Measurements from ENCODE around the gene DPEP2. TPM values are rescaled to one million over a fixed set of nuclear protein-coding genes. Genes with fewer than 3 reads are reported as not detected.

The DPEP2 gene
- total and polyA plus RNA-seq, 2 of the 4 experiments (the other 2 are of a cell fraction): not detected

DNA sequence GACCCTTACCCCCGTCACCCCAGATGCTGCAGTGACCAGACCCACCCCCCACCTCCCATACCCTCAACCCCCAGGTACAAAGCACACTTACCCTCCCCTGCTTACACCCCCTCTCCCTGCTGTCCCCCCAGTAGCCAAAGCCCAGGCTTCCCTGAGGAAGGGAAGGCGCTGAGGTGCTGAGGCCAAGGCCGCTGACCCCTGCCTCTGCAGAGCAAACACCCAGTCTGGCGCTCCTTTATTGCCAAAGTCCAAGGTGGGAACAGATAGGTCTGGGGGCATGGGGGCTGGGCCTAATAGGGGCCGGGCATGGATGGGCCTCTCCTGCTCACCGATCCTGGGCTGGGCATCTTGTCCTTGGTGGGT, 56.0 kb downstream of the DPEP2 start:
- H3K14ac ChIP-seq (replicated peaks; ENCODE audit: low read depth, low read length): no peak overlapping the region
- no peaks in the 10 kb centered on the region for H3K27me3 ChIP-seq (ENCODE audit: control insufficient read depth, insufficient read depth, low read length)
- no peak overlapping the region for H4K8ac ChIP-seq (ENCODE audit: low read depth in 2 of 2, low read length in 2 of 2)
- no peak overlapping the region for H4K5ac ChIP-seq (ENCODE audit: low read depth, low read length)
- DNase-seq (no peak), ATAC-seq (ENCODE audit: low read depth) (no peak)
- in situ Hi-C loops (cut with MboI; ENCODE audit: low sequenced_read_pairs): loop anchor here (25.0 kb wide), 1 partner anchor 406 kb away; the partner anchor contains the start of gene RIPOR1
- no peaks in the 10 kb centered on the region for H3K9me3 ChIP-seq (ENCODE audit: control insufficient read depth, insufficient read depth, low read length)
- H3K4me1 ChIP-seq (ENCODE audit: control insufficient read depth, insufficient read depth, low read length): no peaks in the 10 kb centered on the region
- no peak overlapping the region for H2BK120ac ChIP-seq (ENCODE audit: low read depth, low read length)
- CTCF ChIA-PET: no interaction called here
- H3K4ac ChIP-seq (ENCODE audit: low read depth, low read length): no peak overlapping the region
- no peak overlapping the region for H2AK5ac ChIP-seq (ENCODE audit: low read depth, low read length)
- peaks cover 85% of the 10 kb centered on the region for H3K36me3 ChIP-seq (ENCODE audit: control insufficient read depth, insufficient read depth, low read length)
- dilution Hi-C loops (cut with HindIII; ENCODE audit: low sequenced_read_pairs, unreplicated experiment): no loop called here
- no TSS peak for BruUV-seq (replicated peaks)
- H3K9ac ChIP-seq (ENCODE audit: low read depth, low read length): no peak overlapping the region
- TF ChIP-seq SMC3 (IDR thresholded peaks at IDR 0.05; ENCODE audit: low read depth, low read length): no peak
- no peak for TF ChIP-seq POLR2A (IDR thresholded peaks at IDR 0.05; ENCODE audit: low read depth, low read length)
- TF ChIP-seq RFX5 (IDR thresholded peaks at IDR 0.05; ENCODE audit: low read depth, low read length): no peak
- no peak for TF ChIP-seq USF2 (IDR thresholded peaks at IDR 0.05; ENCODE audit: low read depth, low read length)
- TF ChIP-seq MXI1 (IDR thresholded peaks at IDR 0.05; ENCODE audit: borderline replicate concordance, low read depth, low read length): no peak
- TF ChIP-seq, protein P1, sequence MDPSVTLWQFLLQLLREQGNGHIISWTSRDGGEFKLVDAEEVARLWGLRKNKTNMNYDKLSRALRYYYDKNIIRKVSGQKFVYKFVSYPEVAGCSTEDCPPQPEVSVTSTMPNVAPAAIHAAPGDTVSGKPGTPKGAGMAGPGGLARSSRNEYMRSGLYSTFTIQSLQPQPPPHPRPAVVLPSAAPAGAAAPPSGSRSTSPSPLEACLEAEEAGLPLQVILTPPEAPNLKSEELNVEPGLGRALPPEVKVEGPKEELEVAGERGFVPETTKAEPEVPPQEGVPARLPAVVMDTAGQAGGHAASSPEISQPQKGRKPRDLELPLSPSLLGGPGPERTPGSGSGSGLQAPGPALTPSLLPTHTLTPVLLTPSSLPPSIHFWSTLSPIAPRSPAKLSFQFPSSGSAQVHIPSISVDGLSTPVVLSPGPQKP (IDR thresholded peaks at IDR 0.05; ENCODE audit: borderline replicate concordance, low read depth, low read length): no peak
- TF ChIP-seq MAZ (IDR thresholded peaks at IDR 0.05; ENCODE audit: borderline replicate concordance, low read depth, low read length): no peak
- no peak for TF ChIP-seq RCOR1 (IDR thresholded peaks at IDR 0.05; ENCODE audit: insufficient replicate concordance, low read length)
- no peak for TF ChIP-seq FOS (IDR thresholded peaks at IDR 0.05; ENCODE audit: low read depth, low read length)
- no peak for TF ChIP-seq CEBPB (IDR thresholded peaks at IDR 0.05; ENCODE audit: low read depth, low read length)
- H3K23ac ChIP-seq (ENCODE audit: low read depth, low read length): no peak overlapping the region
- H2AK9ac ChIP-seq (replicated peaks; ENCODE audit: low read depth, low read length, poor library complexity): no peak overlapping the region
- peaks cover 61% of the 10 kb centered on the region for H4K20me1 ChIP-seq (ENCODE audit: insufficient read depth, low read length)
- H3K79me1 ChIP-seq (ENCODE audit: low read depth in 1 of 2, low read length in 2 of 2): peaks cover 14 to 79% of the 10 kb centered on the region in 2 experiments
- no peaks in the 10 kb centered on the region; the same call in 1 of the 2 replicates for H3K9me1 ChIP-seq (ENCODE audit: insufficient read depth, low read length)
- intact Hi-C loops (cut with micrococcal nuclease): no loop called here
- POLR2A ChIA-PET (ENCODE audit: unreplicated experiment): no interaction called here
- H2BK15ac ChIP-seq (ENCODE audit: low read depth, low read length): no peak overlapping the region
- peak overlapping the region; percentile 14 for H2AFZ ChIP-seq (replicated peaks; ENCODE audit: low read length, poor library complexity)
- 80% methylated on average over 1 of the region's 6 CpGs; no CpG with 5 or more reads in 1 of the 2 experiments for WGBS, 2 experiments (ENCODE audit: extremely low coverage in 2 of 2, insufficient read length in 1 of 2)
- H2BK5ac ChIP-seq (ENCODE audit: low read depth, low read length, poor library complexity, severe bottlenecking): no peak overlapping the region
- no peak overlapping the region for H3K4me2 ChIP-seq (ENCODE audit: low read depth, low read length)
- H3K27ac ChIP-seq (ENCODE audit: insufficient read depth, low read length): no peak overlapping the region
- H2BK20ac ChIP-seq (ENCODE audit: low read depth, low read length): no peak overlapping the region
- H4K91ac ChIP-seq (ENCODE audit: insufficient read depth, low read depth, low read length): no peak overlapping the region
- H3K56ac ChIP-seq (ENCODE audit: extremely low read depth, insufficient read depth, low read length): no peak overlapping the region
- no peak overlapping the region for H3K4me3 ChIP-seq (ENCODE audit: insufficient read depth, low read depth, low read length)
- no peak overlapping the region for H3K18ac ChIP-seq (ENCODE audit: low read depth, low read length)

Data from IMR-90 (cell line).